GM21529 (cell line): ENCODE measurements around the gene TRIML2.
"Not testable (repeated sequence)": the region's sequence is repeated elsewhere in the genome, so short reads cannot be mapped to it uniquely, and the experiment has no call there.

Experiments
- ATAC-seq: cut with Tn5 transposase; IDR thresholded peaks from one replicate; pipeline ENCODE4 v1.9.1; 2021; ENCODE audit not compliant: unreplicated experiment

Gene TRIML2

GRCh38 chr4:188107931-188108843 lies 1.2 kb downstream of the TRIML2 start:
- ATAC-seq: no peak

- ATAC-seq: no peak
Measured at GRCh38 chr4:188106454-188106853, 2.9 kb downstream of the TRIML2 start.

- ATAC-seq: no peak
Measured at GRCh38 chr4:188092824-188093223, 16.6 kb downstream of the TRIML2 start.

GRCh38 chr4:188086858-188087257 lies 22.5 kb downstream of the TRIML2 start:
- no peak for ATAC-seq

- no peak for ATAC-seq
Measured at GRCh38 chr4:188082796-188083195, 26.6 kb downstream of the TRIML2 start.

GRCh38 chr4:188078116-188078515 lies 31.3 kb downstream of the TRIML2 start:
- ATAC-seq: no peak

- no peak for ATAC-seq
Measured at GRCh38 chr4:188076169-188076568, 33.2 kb downstream of the TRIML2 start.

GRCh38 chr4:188061083-188061482 lies 48.3 kb downstream of the TRIML2 start:
- ATAC-seq: no peak

GRCh38 chr4:188053302-188053701 lies 56.1 kb downstream of the TRIML2 start:
- no peak for ATAC-seq

GRCh38 chr4:188046657-188047056 lies 62.7 kb downstream of the TRIML2 start:
- ATAC-seq: no peak

- ATAC-seq: not testable (repeated sequence)
Measured at GRCh38 chr4:188045461-188045860, 63.9 kb downstream of the TRIML2 start.

- ATAC-seq: no peak
Measured at GRCh38 chr4:188043154-188043553, 66.2 kb downstream of the TRIML2 start.

GRCh38 chr4:188042191-188042590 lies 67.2 kb downstream of the TRIML2 start:
- no peak for ATAC-seq

- ATAC-seq: no peak
Measured at GRCh38 chr4:188041721-188042120, 67.7 kb downstream of the TRIML2 start.
